HG03439 (cell line): ENCODE measurements around the gene CDADC1.
"Not testable (repeated sequence)": the region's sequence is repeated elsewhere in the genome, so short reads cannot be mapped to it uniquely, and the experiment has no call there.

ENCODE experiments used
- ATAC-seq: cut with Tn5 transposase; IDR thresholded peaks from one replicate; pipeline ENCODE4 v1.9.1; 2021; ENCODE audit warnings: mild to moderate bottlenecking, moderate library complexity; ENCODE audit not compliant: unreplicated experiment

CDADC1 gene

DNA sequence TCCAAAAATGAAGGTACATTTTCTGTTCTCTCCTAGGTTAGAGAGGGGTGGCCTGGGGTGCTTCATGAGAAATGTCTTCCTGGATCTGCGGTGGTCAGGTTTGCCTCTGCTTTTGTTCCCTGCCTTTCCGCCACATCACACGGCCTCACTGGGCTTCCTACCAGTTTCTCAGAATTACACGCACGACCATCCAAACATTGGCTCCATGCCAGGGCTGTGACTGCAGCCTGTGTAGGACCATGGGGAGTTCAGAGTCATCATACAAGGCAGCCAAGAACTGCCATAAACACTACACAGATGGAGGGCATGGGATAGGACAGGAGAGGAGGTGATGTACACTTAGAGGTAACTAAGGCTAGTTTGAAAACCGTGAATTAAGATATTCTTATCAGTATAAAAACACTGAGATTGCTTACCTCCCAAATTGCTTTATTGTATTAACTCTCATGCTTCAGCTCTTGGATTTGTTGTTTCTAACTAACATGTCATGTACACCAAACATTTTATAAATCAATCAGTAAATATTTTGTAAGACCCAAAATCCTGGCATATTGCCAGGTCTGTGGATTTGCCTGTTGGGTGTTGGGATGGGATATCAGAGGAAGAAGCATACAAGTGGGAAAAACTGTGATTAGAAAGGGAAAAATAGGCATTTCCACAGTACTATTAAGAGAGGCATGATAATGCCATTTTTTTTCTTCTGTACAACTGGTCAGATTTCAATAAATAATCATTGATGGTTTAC is 45.2 kb downstream of the CDADC1 start:
- ATAC-seq, result no peak

DNA sequence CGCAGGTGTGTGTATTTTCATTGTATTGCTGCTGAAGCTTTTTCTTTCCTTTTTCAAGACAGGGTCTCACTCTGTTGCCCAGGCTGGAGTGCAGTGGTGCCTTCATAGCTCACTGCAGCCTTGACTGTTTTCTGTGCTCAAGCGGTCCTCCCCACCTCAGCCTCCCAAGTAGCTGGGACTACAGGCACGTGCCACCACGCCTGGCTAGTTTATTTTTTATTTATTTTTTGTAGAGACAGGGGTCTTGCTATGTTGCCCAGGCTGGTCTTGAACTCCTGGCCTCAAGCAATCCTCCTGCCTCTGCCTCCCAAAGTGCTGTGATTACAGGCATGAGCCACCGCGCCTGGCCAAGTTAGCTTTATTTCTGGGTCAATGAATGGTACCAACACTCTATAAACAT is 47.0 kb downstream of the CDADC1 start:
- ATAC-seq, result not testable (repeated sequence)

DNA sequence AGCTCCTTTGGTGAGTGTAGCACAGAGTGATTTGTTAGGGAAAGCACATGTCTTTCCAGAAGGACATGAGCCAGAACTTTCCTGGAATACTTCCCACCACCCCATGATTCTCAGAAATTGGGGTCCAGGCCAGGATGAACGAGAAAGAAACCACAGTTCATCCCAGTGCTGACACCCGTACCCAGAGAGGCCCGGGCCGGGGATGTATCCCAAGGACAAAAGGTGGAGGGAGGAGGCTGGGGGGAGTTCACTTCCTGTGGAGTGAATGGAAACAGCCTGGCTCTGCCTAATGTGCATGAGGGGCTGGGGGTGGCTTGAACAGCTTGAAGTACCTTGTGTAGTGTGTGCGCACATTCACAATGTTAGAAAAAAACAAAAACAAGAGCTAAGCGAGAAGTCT is 47.5 kb downstream of the CDADC1 start:
- no peak for ATAC-seq

GRCh38 chr13:49296659-49297058 is 48.9 kb downstream of the CDADC1 start:
- no peak for ATAC-seq

- no peak for ATAC-seq
These were observed 49.6 kb downstream of the CDADC1 start for GRCh38 chr13:49297338-49297737.

DNA sequence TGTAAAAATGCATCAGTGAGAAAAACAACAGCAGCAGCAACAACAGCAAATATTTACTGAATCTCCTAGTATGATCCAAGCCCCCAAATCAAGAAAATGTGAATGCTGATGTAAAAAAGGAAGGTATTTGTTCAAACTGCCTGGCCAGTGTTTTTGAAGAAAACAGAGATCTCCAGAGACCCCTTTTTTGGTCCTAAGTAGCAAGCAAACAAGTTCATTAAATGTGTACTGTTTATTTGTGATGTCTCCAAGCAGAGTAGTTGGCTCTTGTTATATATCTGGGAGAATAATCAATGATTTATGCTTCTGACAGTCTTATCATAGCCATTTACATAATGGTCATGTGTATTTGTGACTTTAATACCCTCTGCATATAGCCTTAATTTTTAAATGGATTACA is 50.7 kb downstream of the CDADC1 start:
- ATAC-seq, result no peak

GRCh38 chr13:49298903-49299605 is 51.3 kb downstream of the CDADC1 start:
- no peak for ATAC-seq

GRCh38 chr13:49300276-49300675 is 52.6 kb downstream of the CDADC1 start:
- no peak for ATAC-seq

- ATAC-seq, result peak; percentile 93
These were observed 53.2 kb downstream of the CDADC1 start for GRCh38 chr13:49300739-49301589.

GRCh38 chr13:49302222-49302621 is 54.5 kb downstream of the CDADC1 start:
- no peak for ATAC-seq

DNA sequence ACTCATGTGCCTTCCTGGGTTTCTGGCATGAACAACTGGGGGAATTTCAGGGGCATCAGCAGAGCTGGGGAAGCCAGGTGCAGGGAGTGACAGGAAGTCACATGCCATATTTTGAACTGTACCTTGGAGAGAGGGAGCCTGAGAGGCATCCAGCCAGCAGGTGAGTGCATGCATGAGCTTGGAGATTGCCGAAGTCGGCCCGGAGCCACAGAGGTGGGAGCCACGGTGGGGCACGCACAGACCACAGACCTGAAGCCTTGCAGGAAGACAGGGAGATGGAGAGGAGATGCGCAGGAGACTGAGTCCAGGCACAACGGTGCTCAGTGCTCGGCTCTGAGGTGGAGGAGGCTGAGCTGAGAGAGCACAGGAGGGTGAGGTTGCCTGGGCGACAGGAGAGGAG is 55.1 kb downstream of the CDADC1 start:
- ATAC-seq, result no peak

DNA sequence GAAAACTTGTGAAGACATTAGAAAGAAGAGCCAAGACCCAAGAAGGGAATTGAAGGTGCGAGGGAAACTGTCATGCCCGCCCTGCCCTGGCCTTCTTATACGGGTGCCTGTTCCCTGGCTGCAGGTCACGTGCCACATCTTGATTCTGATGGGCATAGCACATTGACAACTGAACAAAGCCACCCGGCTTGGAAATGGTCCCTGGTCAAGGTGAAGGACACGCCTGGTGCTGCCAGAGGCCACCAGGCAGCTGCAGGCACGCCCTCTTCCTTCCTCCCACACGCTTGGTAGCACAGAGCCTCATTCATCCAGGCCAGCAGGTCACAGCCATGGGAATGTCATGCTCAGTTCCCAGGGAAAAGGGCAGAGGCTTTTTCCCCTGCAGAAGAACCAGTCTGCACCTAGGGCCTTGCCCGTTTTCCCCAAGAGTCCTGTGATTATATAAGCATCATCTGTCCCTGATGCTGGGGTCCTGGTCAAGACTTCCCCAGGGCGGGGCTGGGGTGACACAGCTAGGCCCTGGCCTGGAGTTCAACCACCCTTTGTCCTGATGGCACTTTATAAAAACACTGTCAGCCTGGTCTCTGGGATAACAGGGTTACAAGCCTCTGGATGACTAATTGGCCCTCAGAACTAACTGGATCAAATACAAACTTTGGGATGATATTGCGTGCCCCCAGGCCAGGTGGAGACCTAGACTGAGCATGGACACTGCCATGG is 56.0 kb downstream of the CDADC1 start:
- ATAC-seq, result no peak

- ATAC-seq, result no peak
These were observed 56.6 kb downstream of the CDADC1 start for GRCh38 chr13:49304356-49304755.

- no peak for ATAC-seq
These were observed 57.3 kb downstream of the CDADC1 start for GRCh38 chr13:49304763-49305700.

DNA sequence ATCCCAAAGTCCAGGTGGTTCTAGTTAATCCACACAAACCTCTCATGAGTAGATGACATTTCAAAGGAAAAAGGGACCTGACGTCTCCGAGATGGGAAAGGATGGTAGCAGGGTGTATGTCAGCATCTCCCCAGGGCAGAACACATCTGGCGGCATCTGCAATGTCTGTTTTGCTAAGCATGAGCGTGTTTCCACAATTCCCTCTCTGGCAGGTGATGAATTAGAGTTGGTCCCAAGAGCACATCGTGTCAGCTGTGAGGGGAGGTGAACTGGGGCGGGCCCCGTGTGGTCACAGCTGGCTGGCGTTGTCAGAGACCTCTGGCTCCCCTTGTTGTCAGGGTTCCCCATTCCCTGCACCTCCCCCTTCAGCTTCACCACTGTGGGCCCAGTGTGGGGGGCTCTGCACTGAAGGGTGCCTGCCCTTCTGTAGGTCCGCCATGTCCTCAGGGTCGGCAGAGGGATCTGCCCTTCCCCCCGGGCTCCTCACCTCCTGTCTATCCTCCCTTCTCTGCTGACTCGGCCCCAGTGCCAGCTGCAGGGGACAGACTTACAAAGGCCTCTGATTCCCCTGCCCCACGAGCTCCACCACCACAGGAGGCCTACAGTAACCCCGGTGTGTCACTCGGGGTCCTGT is 58.2 kb downstream of the CDADC1 start:
- ATAC-seq, result no peak

GRCh38 chr13:49307365-49307764 is 59.6 kb downstream of the CDADC1 start:
- ATAC-seq, result no peak

DNA sequence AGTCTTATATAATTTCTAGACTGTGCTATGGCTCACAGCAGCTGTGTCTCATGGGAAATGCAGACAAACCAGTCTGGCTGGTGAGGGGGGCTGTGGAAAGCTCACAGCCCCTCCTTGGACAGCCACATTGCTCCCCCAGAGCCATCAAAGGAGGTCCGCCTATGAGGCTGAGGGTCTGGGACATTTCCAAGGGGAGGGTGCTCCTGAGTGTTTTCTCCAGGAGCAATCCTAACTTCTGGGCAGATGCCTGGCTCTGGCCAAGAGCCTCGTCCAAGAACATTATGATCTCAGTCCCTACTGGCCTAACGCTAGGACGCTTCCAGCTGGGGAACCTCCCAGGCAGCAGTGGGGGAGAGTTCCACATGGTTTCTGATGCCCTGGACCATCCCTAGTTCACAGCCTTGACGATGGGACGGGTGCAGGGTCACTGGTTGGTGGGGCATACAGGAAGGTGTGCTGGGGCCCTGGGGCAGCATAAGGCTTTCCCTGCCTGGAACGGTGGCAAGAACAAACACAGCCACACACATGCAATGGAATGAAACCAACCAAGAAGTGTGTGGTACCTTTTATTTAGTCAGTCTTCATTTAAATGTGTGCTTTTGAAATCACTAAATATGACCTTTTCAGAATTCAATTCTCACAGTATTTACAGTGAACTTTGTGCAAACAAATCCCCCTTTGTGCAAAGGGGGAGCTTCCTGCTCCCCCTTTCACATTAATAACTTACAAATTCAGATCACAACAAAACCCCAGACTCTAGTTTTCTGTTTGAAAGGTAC is 60.6 kb downstream of the CDADC1 start:
- no peak for ATAC-seq

- ATAC-seq, result no peak
These were observed 61.2 kb downstream of the CDADC1 start for GRCh38 chr13:49308921-49309408.
